Neural cell (in vitro differentiated cells): ENCODE results near the gene UNK. TPM values are rescaled to one million over a fixed set of nuclear protein-coding genes. Genes with fewer than 3 reads are reported as not detected.
A peak's percentile ranks its signal among the peaks of the same experiment; 100 is the strongest.

Experiments
- H2AFZ ChIP-seq: fragments of 200-600, 300-800 bp; sonication (generic), shearing (Covaris generic); 2 replicates; pipeline ENCODE4 v1.6.0; 2014; ENCODE audit warnings: low read depth, mild to moderate bottlenecking, antibody characterized with exemption, low read length, moderate library complexity
- H3F3A ChIP-seq: fragments of 200-600 bp; shearing (Covaris generic); 2 replicates; pipeline ENCODE4 v1.6.1; 2016; ENCODE audit warnings: mild to moderate bottlenecking, moderate library complexity, mixed read lengths, antibody characterized with exemption, low read length; ENCODE audit not compliant: insufficient read depth, poor library complexity, severe bottlenecking
- H3K27ac ChIP-seq: fragments of 200-600, 300-800 bp; sonication (generic), shearing (Covaris generic); 2 replicates; pipeline ENCODE4 v1.5.1; 2014; ENCODE audit warnings: mild to moderate bottlenecking, low read length, moderate library complexity
- H3K27me3 ChIP-seq: fragments of 300-800, 200-600 bp; sonication (generic), shearing (Covaris generic); 2 replicates; pipeline ENCODE4 v1.6.0; 2014; ENCODE audit warnings: mild to moderate bottlenecking, low read depth, low read length, moderate library complexity; ENCODE audit not compliant: insufficient read depth
- H3K36me3 ChIP-seq: fragments of 300-800, 200-600 bp; sonication (generic), shearing (Covaris generic); 2 replicates; pipeline ENCODE4 v1.5.1; 2014; ENCODE audit warnings: mild to moderate bottlenecking, antibody characterized with exemption, low read length, moderate library complexity; ENCODE audit not compliant: insufficient read depth
- H3K4me2 ChIP-seq: fragments of 300-800, 200-600 bp; sonication (generic), shearing (Covaris generic); 2 replicates; pipeline ENCODE4 v1.6.0; 2014; ENCODE audit warnings: mild to moderate bottlenecking, low read length
- H3K4me3 ChIP-seq: fragments of 300-800, 200-600 bp; sonication (generic), shearing (Covaris generic); 2 replicates; pipeline ENCODE4 v1.5.1; 2014; ENCODE audit warnings: mild to moderate bottlenecking, low read length, moderate library complexity
- H3K79me2 ChIP-seq: fragments of 200-600 bp; shearing (Covaris generic); replicated peaks from 2 replicates; pipeline ENCODE4 v1.6.0; 2014; ENCODE audit warnings: mild to moderate bottlenecking, low read length, moderate library complexity; ENCODE audit not compliant: insufficient read depth
- H3K9ac ChIP-seq: fragments of 300-800, 200-600 bp; sonication (generic), shearing (Covaris generic); 2 replicates; pipeline ENCODE4 v1.6.1; 2016; ENCODE audit warnings: mild to moderate bottlenecking, low read length, mixed read lengths
- H3K9me2 ChIP-seq: fragments of 200-600 bp; shearing (Covaris generic); 2 replicates; pipeline ENCODE4 v1.6.1; 2016; ENCODE audit warnings: mild to moderate bottlenecking, low read length, mixed read lengths; ENCODE audit not compliant: insufficient read depth
- H3K9me3 ChIP-seq: fragments of 200-600, 300-800 bp; sonication (generic), shearing (Covaris generic); 2 replicates; pipeline ENCODE4 v1.6.1; 2016; ENCODE audit warnings: mild to moderate bottlenecking, mixed run types, low read length, moderate library complexity, mixed read lengths
- H4K20me1 ChIP-seq: fragments of 200-600 bp; shearing (Covaris generic); 2 replicates; pipeline ENCODE4 v1.6.1; 2016; ENCODE audit warnings: mild to moderate bottlenecking, mixed run types; ENCODE audit not compliant: insufficient read depth
- EP300 ChIP-seq: fragments of 450-650 bp; conservative IDR thresholded peaks from 2 replicates; pipeline ENCODE4 v1.6.1; 2014; ENCODE audit warnings: antibody characterized with exemption, mild to moderate bottlenecking, moderate library complexity; ENCODE audit not compliant: poor library complexity, severe bottlenecking
- EZH2 ChIP-seq: fragments of 200-600, 300-800 bp; shearing (Covaris generic), sonication (generic); IDR thresholded peaks from 2 replicates; pipeline ENCODE4 v1.6.1; 2014; ENCODE audit warnings: antibody characterized with exemption, low read length, borderline replicate concordance, mild to moderate bottlenecking; ENCODE audit not compliant: insufficient read depth, poor library complexity, severe bottlenecking
- MXI1 ChIP-seq: fragments of 450-650 bp; conservative IDR thresholded peaks from 2 replicates; pipeline ENCODE4 v1.6.1; 2014; ENCODE audit warnings: antibody characterized with exemption, mild to moderate bottlenecking; ENCODE audit not compliant: poor library complexity, severe bottlenecking
- POLR2AphosphoS5 ChIP-seq: IDR thresholded peaks from 2 replicates; pipeline ENCODE4 v1.6.1; 2012
- RAD21 ChIP-seq: fragments of 450-650 bp; conservative IDR thresholded peaks from 2 replicates; pipeline ENCODE4 v1.6.1; 2014; ENCODE audit warnings: antibody characterized with exemption, mild to moderate bottlenecking, moderate library complexity
- SMC3 ChIP-seq: fragments of 450-650 bp; conservative IDR thresholded peaks from 2 replicates; pipeline ENCODE4 v1.6.1; 2014; ENCODE audit warnings: antibody characterized with exemption, mild to moderate bottlenecking, moderate library complexity; ENCODE audit not compliant: poor library complexity
- TAF1 ChIP-seq: IDR thresholded peaks from 2 replicates; pipeline ENCODE4 v1.6.1; 2012; ENCODE audit warnings: low read depth
- polyA minus RNA-seq: library from RNA; depleted of rRNA, polyadenylated mRNA; stranded (reverse); fragments of >200 nt; gene quantifications from 2 replicates; pipeline ENCODE4 v1.2.3, GENCODE V29; 2014
- polyA plus RNA-seq: library from polyadenylated mRNA; depleted of rRNA; stranded (reverse); fragments of >200 nt; gene quantifications from 2 replicates; pipeline ENCODE4 v1.2.3, GENCODE V29; 2014
- TF ChIP-seq, protein P1 (sequence below): fragments of 450-650 bp; IDR thresholded peaks from 2 replicates; pipeline ENCODE4 v1.5.1; 2014; ENCODE audit warnings: antibody characterized with exemption, mild to moderate bottlenecking, moderate library complexity; ENCODE audit not compliant: poor library complexity, severe bottlenecking
- TF ChIP-seq, protein P2 (sequence below): IDR thresholded peaks from 2 replicates; pipeline ENCODE4 v1.6.1; 2012; ENCODE audit warnings: borderline replicate concordance

Gene UNK, protein sequence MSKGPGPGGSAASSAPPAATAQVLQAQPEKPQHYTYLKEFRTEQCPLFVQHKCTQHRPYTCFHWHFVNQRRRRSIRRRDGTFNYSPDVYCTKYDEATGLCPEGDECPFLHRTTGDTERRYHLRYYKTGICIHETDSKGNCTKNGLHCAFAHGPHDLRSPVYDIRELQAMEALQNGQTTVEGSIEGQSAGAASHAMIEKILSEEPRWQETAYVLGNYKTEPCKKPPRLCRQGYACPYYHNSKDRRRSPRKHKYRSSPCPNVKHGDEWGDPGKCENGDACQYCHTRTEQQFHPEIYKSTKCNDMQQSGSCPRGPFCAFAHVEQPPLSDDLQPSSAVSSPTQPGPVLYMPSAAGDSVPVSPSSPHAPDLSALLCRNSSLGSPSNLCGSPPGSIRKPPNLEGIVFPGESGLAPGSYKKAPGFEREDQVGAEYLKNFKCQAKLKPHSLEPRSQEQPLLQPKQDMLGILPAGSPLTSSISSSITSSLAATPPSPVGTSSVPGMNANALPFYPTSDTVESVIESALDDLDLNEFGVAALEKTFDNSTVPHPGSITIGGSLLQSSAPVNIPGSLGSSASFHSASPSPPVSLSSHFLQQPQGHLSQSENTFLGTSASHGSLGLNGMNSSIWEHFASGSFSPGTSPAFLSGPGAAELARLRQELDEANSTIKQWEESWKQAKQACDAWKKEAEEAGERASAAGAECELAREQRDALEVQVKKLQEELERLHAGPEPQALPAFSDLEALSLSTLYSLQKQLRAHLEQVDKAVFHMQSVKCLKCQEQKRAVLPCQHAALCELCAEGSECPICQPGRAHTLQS
- polyA plus RNA-seq = 28.1 and 29.9 TPM in 2 replicates
- polyA minus RNA-seq = 34.3 and 41.7 TPM in 2 replicates

DNA sequence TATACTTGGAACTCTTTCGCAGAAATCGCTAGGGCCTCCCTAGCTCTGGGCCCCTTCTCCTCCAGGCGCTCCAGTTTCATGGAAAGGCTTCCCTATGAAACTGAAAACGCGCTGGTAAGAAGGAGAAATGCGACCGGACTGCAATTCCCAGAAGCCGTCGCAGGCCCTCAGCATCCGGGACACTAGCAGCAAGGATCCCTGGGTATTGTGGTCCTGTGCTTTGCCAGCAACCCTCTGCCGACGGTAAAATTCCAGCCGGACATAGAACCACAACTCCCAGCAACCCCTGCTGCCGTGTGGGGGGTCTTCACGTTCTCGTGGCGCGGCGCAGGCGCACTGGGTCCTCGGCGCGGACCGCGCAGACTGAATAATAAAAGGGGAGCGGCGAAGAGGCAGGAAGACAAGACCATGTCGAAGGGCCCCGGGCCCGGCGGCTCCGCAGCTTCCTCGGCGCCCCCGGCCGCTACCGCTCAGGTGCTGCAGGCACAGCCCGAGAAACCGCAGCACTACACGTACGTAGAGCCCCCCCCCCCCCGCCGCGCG lies at the start of gene UNK:
UNK (plus strand) TSS at position 334 of the 543 bp plus-strand sequence; CDS start at position 409, 75 bp downstream.
- Histone ChIP-seq H3K27me3 (no peaks in the 10 kb centered on the region), H2AFZ (peak within 1 kb of the TSS; percentile 71), H3K4me3 (peak within 1 kb of the TSS; percentile 68), H3K27ac (peak within 1 kb of the TSS; percentile 98), H3K9ac (peak within 1 kb of the TSS; percentile 93), H3K36me3 (no peaks in the 10 kb centered on the region), H3K9me3 (no peaks in the 10 kb centered on the region), H3K9me2 (no peaks in the 10 kb centered on the region), H3K4me2 (peak within 1 kb of the TSS; percentile 78), H3F3A (peaks cover 18% of the 10 kb centered on the region), H3K79me2 (peaks cover 29% of the 10 kb centered on the region), H4K20me1 (no peaks in the 10 kb centered on the region)
- TF ChIP-seq SMC3 (no peak), MXI1 (peak; percentile 32), EP300 (no peak), RAD21 (no peak), POLR2AphosphoS5 (no peak), TAF1 (no peak), EZH2 (no peak)
- TF ChIP-seq, protein P1, sequence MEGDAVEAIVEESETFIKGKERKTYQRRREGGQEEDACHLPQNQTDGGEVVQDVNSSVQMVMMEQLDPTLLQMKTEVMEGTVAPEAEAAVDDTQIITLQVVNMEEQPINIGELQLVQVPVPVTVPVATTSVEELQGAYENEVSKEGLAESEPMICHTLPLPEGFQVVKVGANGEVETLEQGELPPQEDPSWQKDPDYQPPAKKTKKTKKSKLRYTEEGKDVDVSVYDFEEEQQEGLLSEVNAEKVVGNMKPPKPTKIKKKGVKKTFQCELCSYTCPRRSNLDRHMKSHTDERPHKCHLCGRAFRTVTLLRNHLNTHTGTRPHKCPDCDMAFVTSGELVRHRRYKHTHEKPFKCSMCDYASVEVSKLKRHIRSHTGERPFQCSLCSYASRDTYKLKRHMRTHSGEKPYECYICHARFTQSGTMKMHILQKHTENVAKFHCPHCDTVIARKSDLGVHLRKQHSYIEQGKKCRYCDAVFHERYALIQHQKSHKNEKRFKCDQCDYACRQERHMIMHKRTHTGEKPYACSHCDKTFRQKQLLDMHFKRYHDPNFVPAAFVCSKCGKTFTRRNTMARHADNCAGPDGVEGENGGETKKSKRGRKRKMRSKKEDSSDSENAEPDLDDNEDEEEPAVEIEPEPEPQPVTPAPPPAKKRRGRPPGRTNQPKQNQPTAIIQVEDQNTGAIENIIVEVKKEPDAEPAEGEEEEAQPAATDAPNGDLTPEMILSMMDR = peak; percentile 42
- TF ChIP-seq, protein P2, sequence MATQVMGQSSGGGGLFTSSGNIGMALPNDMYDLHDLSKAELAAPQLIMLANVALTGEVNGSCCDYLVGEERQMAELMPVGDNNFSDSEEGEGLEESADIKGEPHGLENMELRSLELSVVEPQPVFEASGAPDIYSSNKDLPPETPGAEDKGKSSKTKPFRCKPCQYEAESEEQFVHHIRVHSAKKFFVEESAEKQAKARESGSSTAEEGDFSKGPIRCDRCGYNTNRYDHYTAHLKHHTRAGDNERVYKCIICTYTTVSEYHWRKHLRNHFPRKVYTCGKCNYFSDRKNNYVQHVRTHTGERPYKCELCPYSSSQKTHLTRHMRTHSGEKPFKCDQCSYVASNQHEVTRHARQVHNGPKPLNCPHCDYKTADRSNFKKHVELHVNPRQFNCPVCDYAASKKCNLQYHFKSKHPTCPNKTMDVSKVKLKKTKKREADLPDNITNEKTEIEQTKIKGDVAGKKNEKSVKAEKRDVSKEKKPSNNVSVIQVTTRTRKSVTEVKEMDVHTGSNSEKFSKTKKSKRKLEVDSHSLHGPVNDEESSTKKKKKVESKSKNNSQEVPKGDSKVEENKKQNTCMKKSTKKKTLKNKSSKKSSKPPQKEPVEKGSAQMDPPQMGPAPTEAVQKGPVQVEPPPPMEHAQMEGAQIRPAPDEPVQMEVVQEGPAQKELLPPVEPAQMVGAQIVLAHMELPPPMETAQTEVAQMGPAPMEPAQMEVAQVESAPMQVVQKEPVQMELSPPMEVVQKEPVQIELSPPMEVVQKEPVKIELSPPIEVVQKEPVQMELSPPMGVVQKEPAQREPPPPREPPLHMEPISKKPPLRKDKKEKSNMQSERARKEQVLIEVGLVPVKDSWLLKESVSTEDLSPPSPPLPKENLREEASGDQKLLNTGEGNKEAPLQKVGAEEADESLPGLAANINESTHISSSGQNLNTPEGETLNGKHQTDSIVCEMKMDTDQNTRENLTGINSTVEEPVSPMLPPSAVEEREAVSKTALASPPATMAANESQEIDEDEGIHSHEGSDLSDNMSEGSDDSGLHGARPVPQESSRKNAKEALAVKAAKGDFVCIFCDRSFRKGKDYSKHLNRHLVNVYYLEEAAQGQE = peak; percentile 69
